H1 (cell line): Measurements from ENCODE around the gene LRRC46. TPM values are rescaled to one million over a fixed set of nuclear protein-coding genes. Genes with fewer than 3 reads are reported as not detected.

Experiments
- CTCF ChIA-PET: fragments of 300-600 bp; sonication (Branson Sonifier 250); formaldehyde crosslinking; loops from one replicate; lab custom pipeline; 2021; ENCODE audit not compliant: partially characterized antibody; lab: Charles Lee
- POLR2A ChIA-PET: fragments of 300-600 bp; sonication (Branson Sonifier 250); formaldehyde crosslinking; loops from one replicate; lab custom pipeline; 2021; ENCODE audit warnings: inconsistent platforms; ENCODE audit not compliant: partially characterized antibody; lab: Charles Lee
- DNase-seq, 2 experiments: peaks; one replicate each; pipeline versions ENCODE4 v3.0.0 to v3.0.0-alpha.2; 2010 to 2022; ENCODE audit warnings: low spot score in 2 of 2, low read depth in 1 of 2, mixed read lengths in 1 of 2
- FAIRE-seq: peaks from 2 replicates; lab custom pipeline; 2011; peaks lifted over from hg19 to GRCh38; lab: Jason Lieb, UNC
- H2AFZ ChIP-seq: 2 replicates; pipeline ENCODE4 v1.8.1; 2012; ENCODE audit warnings: low read length, inconsistent platforms
- H2AK5ac ChIP-seq: 2 replicates; pipeline ENCODE4 v1.6.1; 2013; ENCODE audit warnings: low read depth, low read length
- H2BK120ac ChIP-seq: replicated peaks from 2 replicates; pipeline ENCODE3; 2013; ENCODE audit warnings: low read depth, low read length, inconsistent platforms
- H2BK12ac ChIP-seq: 2 replicates; pipeline ENCODE4 v1.6.1; 2013; ENCODE audit warnings: low read depth, low read length
- H2BK15ac ChIP-seq: 2 replicates; pipeline ENCODE4 v1.6.1; 2013; ENCODE audit warnings: low read length
- H2BK20ac ChIP-seq: 2 replicates; pipeline ENCODE4 v1.6.1; 2013; ENCODE audit warnings: low read length
- H2BK5ac ChIP-seq: 2 replicates; pipeline ENCODE4 v1.6.1; 2013; ENCODE audit warnings: low read depth, low read length
- H3K14ac ChIP-seq: 2 replicates; pipeline ENCODE4 v1.6.1; 2013; ENCODE audit warnings: inconsistent platforms; ENCODE audit not compliant: insufficient read length
- H3K18ac ChIP-seq: 2 replicates; pipeline ENCODE4 v1.6.1; 2013; ENCODE audit warnings: low read length; ENCODE audit errors: extremely low read depth
- H3K23ac ChIP-seq: 2 replicates; pipeline ENCODE4 v1.6.1; 2013; ENCODE audit warnings: inconsistent platforms; ENCODE audit not compliant: insufficient read length
- H3K23me2 ChIP-seq: 2 replicates; pipeline ENCODE4 v1.6.1; 2013; ENCODE audit warnings: low read depth, low read length
- H3K27ac ChIP-seq: 2 replicates; pipeline ENCODE4 v1.6.1; 2011; ENCODE audit warnings: low read depth, low read length, inconsistent platforms
- H3K27me3 ChIP-seq, 4 experiments: replicated peaks in 1 of 4; 1 replicate in 1 of 4; 2 replicates in 3 of 4; pipeline versions ENCODE4 v1.6.1 to v1.8.1; 2011 to 2013; ENCODE audit warnings: low read length in 3 of 4, mild to moderate bottlenecking in 3 of 4, inconsistent platforms in 2 of 4, mixed read lengths in 2 of 4, moderate library complexity in 1 of 4; ENCODE audit not compliant: control insufficient read depth in 3 of 4, insufficient read depth in 3 of 4; ENCODE audit errors: extremely low read depth in 1 of 4
- H3K36me3 ChIP-seq, 4 experiments: 2 replicates each; pipeline versions ENCODE4 v1.6.1 to v1.8.1; 2011 to 2013; ENCODE audit warnings: mild to moderate bottlenecking in 4 of 4, low read length in 3 of 4, moderate library complexity in 2 of 4, control low read depth in 1 of 4, inconsistent platforms in 1 of 4; ENCODE audit not compliant: insufficient read depth in 4 of 4, control insufficient read depth in 2 of 4
- H3K4ac ChIP-seq: replicated peaks from 2 replicates; pipeline ENCODE3; 2013; ENCODE audit warnings: low read length, low read depth, mixed read lengths, inconsistent platforms; ENCODE audit not compliant: insufficient read length
- H3K4me1 ChIP-seq, 4 experiments: replicated peaks in 1 of 4; 1 replicate in 1 of 4; 2 replicates in 3 of 4; pipeline versions ENCODE4 v1.6.1 to v1.8.1; 2011 to 2013; ENCODE audit warnings: low read length in 3 of 4, inconsistent platforms in 2 of 4, mixed read lengths in 1 of 4; ENCODE audit not compliant: insufficient read depth in 4 of 4, control insufficient read depth in 3 of 4
- H3K4me2 ChIP-seq, 2 experiments: 2 replicates each; pipeline versions ENCODE4 v1.6.1 to v1.8.1; 2011 to 2013; ENCODE audit warnings: low read depth in 2 of 2, low read length in 2 of 2, control low read depth in 1 of 2, inconsistent platforms in 1 of 2, mild to moderate bottlenecking in 1 of 2; ENCODE audit not compliant: insufficient read depth in 1 of 2
- H3K4me3 ChIP-seq, 4 experiments: fragments of 200-600, 300-600 bp in 1 of 4; sonication (generic), shearing (Covaris generic), sonication (Bioruptor Twin) in 1 of 4; 2 replicates each; pipeline versions ENCODE4 v1.5.1 to v1.8.1; 2011 to 2016; ENCODE audit warnings: low read length in 4 of 4, low read depth in 3 of 4, control low read depth in 2 of 4, inconsistent platforms in 2 of 4, mild to moderate bottlenecking in 2 of 4, mixed read lengths in 1 of 4, moderate library complexity in 1 of 4; ENCODE audit not compliant: insufficient read depth in 2 of 4; ENCODE audit errors: extremely low read depth in 1 of 4
- H3K56ac ChIP-seq: replicated peaks from 2 replicates; pipeline ENCODE3; 2013; ENCODE audit warnings: low read depth, mild to moderate bottlenecking, mixed read lengths, low read length, inconsistent platforms; ENCODE audit not compliant: insufficient read length
- H3K79me1 ChIP-seq: 2 replicates; pipeline ENCODE4 v1.6.1; 2013; ENCODE audit warnings: low read depth, low read length, control low read depth
- H3K79me2 ChIP-seq, 2 experiments: 2 replicates each; pipeline versions ENCODE4 v1.6.1 to v1.8.1; 2012 to 2013; ENCODE audit warnings: low read length in 2 of 2, mild to moderate bottlenecking in 2 of 2, inconsistent platforms in 1 of 2; ENCODE audit not compliant: insufficient read depth in 2 of 2, control insufficient read depth in 1 of 2
- H3K9ac ChIP-seq, 4 experiments: replicated peaks in 1 of 4; 1 replicate in 1 of 4; 2 replicates in 3 of 4; pipeline versions ENCODE4 v1.6.1 to v1.8.1; 2011 to 2013; ENCODE audit warnings: low read depth in 3 of 4, low read length in 3 of 4, control low read depth in 2 of 4, mild to moderate bottlenecking in 2 of 4, moderate library complexity in 2 of 4, inconsistent platforms in 1 of 4; ENCODE audit errors: extremely low read depth in 1 of 4
- H3K9me3 ChIP-seq, 2 experiments: 2 replicates each; pipeline versions ENCODE4 v1.6.1 to v1.8.1; 2012 to 2013; ENCODE audit warnings: mild to moderate bottlenecking in 2 of 2, moderate library complexity in 2 of 2, control low read depth in 1 of 2, inconsistent platforms in 1 of 2, low read depth in 1 of 2, low read length in 1 of 2, mixed read lengths in 1 of 2; ENCODE audit not compliant: insufficient read depth in 2 of 2
- H4K20me1 ChIP-seq, 2 experiments: replicated peaks in 1 of 2; 2 replicates each; pipeline versions ENCODE3 to v1.8.1; 2011 to 2013; ENCODE audit warnings: inconsistent platforms in 2 of 2, low read length in 2 of 2, mild to moderate bottlenecking in 1 of 2; ENCODE audit not compliant: insufficient read depth in 2 of 2, control insufficient read depth in 1 of 2
- H4K5ac ChIP-seq: 2 replicates; pipeline ENCODE4 v1.6.1; 2013; ENCODE audit warnings: low read length, low read depth, mixed read lengths, inconsistent platforms; ENCODE audit not compliant: insufficient read length
- H4K8ac ChIP-seq: 2 replicates; pipeline ENCODE4 v1.8.0; 2013; ENCODE audit warnings: mild to moderate bottlenecking, moderate library complexity, low read length, inconsistent platforms; ENCODE audit not compliant: insufficient read depth; ENCODE audit errors: extremely low read depth
- H4K91ac ChIP-seq: replicated peaks from 2 replicates; pipeline ENCODE3; 2013; ENCODE audit warnings: low read length, mixed read lengths, inconsistent platforms; ENCODE audit not compliant: insufficient read length
- CHD2 ChIP-seq: IDR thresholded peaks from 2 replicates; pipeline ENCODE4 v1.6.1; 2012; ENCODE audit warnings: low read length, improper control_type of control experiment
- FOSL1 ChIP-seq: IDR thresholded peaks from 2 replicates; pipeline ENCODE4 v1.6.1; 2011; ENCODE audit warnings: mild to moderate bottlenecking, low read depth, low read length, moderate library complexity; ENCODE audit not compliant: insufficient read depth
- GTF2F1 ChIP-seq: IDR thresholded peaks from 2 replicates; pipeline ENCODE4 v1.6.1; 2012; ENCODE audit warnings: low read depth, low read length, improper control_type of control experiment, borderline replicate concordance
- KDM5A ChIP-seq: fragments of 200-600 bp; IDR thresholded peaks from 2 replicates; pipeline ENCODE4 v1.7.1; 2012; ENCODE audit warnings: mild to moderate bottlenecking, low read length, inconsistent platforms, mixed read lengths
- MAFK ChIP-seq: IDR thresholded peaks from 2 replicates; pipeline ENCODE4 v1.6.1; 2012; ENCODE audit warnings: low read depth, mild to moderate bottlenecking, improper control_type of control experiment, low read length
- RFX5 ChIP-seq: IDR thresholded peaks from 2 replicates; pipeline ENCODE4 v1.6.1; 2011; ENCODE audit warnings: low read depth, low read length, improper control_type of control experiment, borderline replicate concordance
- RNF2 ChIP-seq: fragments of 200-900, 300-1000 bp; sonication (generic); IDR thresholded peaks from 2 replicates; pipeline ENCODE4 v1.7.1; 2016; ENCODE audit warnings: borderline replicate concordance, low read depth, mild to moderate bottlenecking, antibody characterized with exemption, low read length; ENCODE audit not compliant: poor library complexity, severe bottlenecking; ENCODE audit errors: missing control alignments
- SP4 ChIP-seq: IDR thresholded peaks from 2 replicates; pipeline ENCODE4 v1.6.1; 2012; ENCODE audit warnings: low read length, inconsistent platforms
- TAF7 ChIP-seq: optimal IDR thresholded peaks from 2 replicates; pipeline ENCODE3; 2011; ENCODE audit warnings: low read depth, mild to moderate bottlenecking, inconsistent platforms, low read length, moderate library complexity, borderline replicate concordance
- ZNF274 ChIP-seq: IDR thresholded peaks from 2 replicates; pipeline ENCODE4 v1.7.0; 2012; ENCODE audit warnings: low read length, borderline replicate concordance; ENCODE audit errors: extremely low read depth
- WGBS, 2 experiments: shearing (Covaris generic) in 1 of 2; methylation state at CpG; one replicate each; pipeline versions ENCODE4 v1.1.6 to v1.1.7; 2013 to 2015; ENCODE audit warnings: low lambda C conversion rate in 2 of 2, mixed read lengths in 2 of 2, inconsistent platforms in 1 of 2, low coverage in 1 of 2, missing lambda C conversion rate in 1 of 2; ENCODE audit not compliant: insufficient replicate concordance in 2 of 2, insufficient coverage in 1 of 2, insufficient read length in 1 of 2; ENCODE audit errors: extremely low coverage in 1 of 2, missing lambda C conversion rate in 1 of 2; 5-methylcytosine and 5-hydroxymethylcytosine counted together
- polyA plus RNA-seq, 7 experiments: library from polyadenylated mRNA; depleted of rRNA in 3 of 7; stranded (reverse) in 5 of 7; unstranded in 2 of 7; fragments of >200 nt in 5 of 7; fragments of 200-250 nt in 2 of 7; gene quantifications; 1 replicate in 5 of 7; 2 replicates in 1 of 7; 4 replicates in 1 of 7; pipeline versions ENCODE4 v1.2.1 to v1.2.3, GENCODE V29; 2011 to 2013; ENCODE audit warnings: missing spikeins in 2 of 7, mixed read lengths in 2 of 7
- total RNA-seq: library from RNA; stranded (reverse); fragmentation: NEBNext Ultra II Directional; extraction: Animal tissue kit (Norgen Biotek cat#: 25700); gene quantifications from 2 replicates; pipeline ENCODE4 v1.2.1, GENCODE V29; 2021

LRRC46 gene
- total and polyA plus RNA-seq, 2 of the 8 experiments (the other 6 are each of a cell fraction or from before 2014, with no cell fraction given): 0.18 TPM; not detected in 1

- no peak overlapping the region for H3K56ac ChIP-seq
- DNase-seq: no peak
- 66% methylated on average over 6 of the region's 6 CpGs; no CpG with 5 or more reads in 1 of the 2 experiments for WGBS, 2 experiments
- H3K18ac ChIP-seq: no peak overlapping the region
- H3K4me3 ChIP-seq: no peak overlapping the region
- peaks cover 5% of the 10 kb centered on the region for H3K23me2 ChIP-seq
- no peak overlapping the region for H4K8ac ChIP-seq
- peaks cover 6 to 33% (median 26%) of the 10 kb centered on the region in 4 experiments for H3K27me3 ChIP-seq
- CTCF ChIA-PET: interaction anchor here (0.7 to 2.2 kb wide), 6 partner anchors 12 to 100 kb away, joined by 3 to 7 read pairs (median 3); no protein-coding TSS in a partner anchor
- FAIRE-seq: no peak
- peaks cover 0 to 3% (median 2%) of the 10 kb centered on the region in 4 experiments; a peak in 3 of 7 replicates for H3K4me1 ChIP-seq
- H2BK5ac ChIP-seq: no peak overlapping the region
- H3K4me2 ChIP-seq: no peak overlapping the region
- no peak overlapping the region for H2BK15ac ChIP-seq
- H4K20me1 ChIP-seq: no peaks in the 10 kb centered on the region
- H4K91ac ChIP-seq: no peak overlapping the region
- TF ChIP-seq MAFK (no peak), RFX5 (no peak), GTF2F1 (no peak), ZNF274 (no peak), FOSL1 (no peak), RNF2 (no peak), TAF7 (no peak), SP4 (no peak), CHD2 (no peak), KDM5A (no peak)
- TF ChIP-seq, all 59 proteins: peak for 0
- no peak overlapping the region for H3K4ac ChIP-seq
- no peaks in the 10 kb centered on the region for H3K9me3 ChIP-seq
- no peak overlapping the region for H3K9ac ChIP-seq
- no peak overlapping the region for H2AK5ac ChIP-seq
- H4K5ac ChIP-seq: no peak overlapping the region
- H3K79me2 ChIP-seq: no peaks in the 10 kb centered on the region
- no peak overlapping the region for H2AFZ ChIP-seq
- H2BK12ac ChIP-seq: no peak overlapping the region
- no peaks in the 10 kb centered on the region for H3K79me1 ChIP-seq
- POLR2A ChIA-PET: interaction anchor here (1.2 kb wide), 1 partner anchor 24 kb away, joined by 3 read pairs; no protein-coding TSS in a partner anchor
- H3K36me3 ChIP-seq: no peaks in the 10 kb centered on the region
- H3K23ac ChIP-seq: no peak overlapping the region
- no peak overlapping the region for H3K14ac ChIP-seq
- no peak overlapping the region for H3K27ac ChIP-seq
- H2BK20ac ChIP-seq: no peak overlapping the region
- H2BK120ac ChIP-seq: no peak overlapping the region
These were observed 38.5 kb upstream of the LRRC46 start for GRCh38 chr17:47792979-47793378.
